Measurements from ENCODE around the gene IGIP. TPM values are rescaled to one million over a fixed set of nuclear protein-coding genes. Genes with fewer than 3 reads are reported as not detected.

Gene IGIP
- total RNA-seq, 4 donors from 2014 or later = 6.7 to 13.1 (median 8.2) TPM

DNA sequence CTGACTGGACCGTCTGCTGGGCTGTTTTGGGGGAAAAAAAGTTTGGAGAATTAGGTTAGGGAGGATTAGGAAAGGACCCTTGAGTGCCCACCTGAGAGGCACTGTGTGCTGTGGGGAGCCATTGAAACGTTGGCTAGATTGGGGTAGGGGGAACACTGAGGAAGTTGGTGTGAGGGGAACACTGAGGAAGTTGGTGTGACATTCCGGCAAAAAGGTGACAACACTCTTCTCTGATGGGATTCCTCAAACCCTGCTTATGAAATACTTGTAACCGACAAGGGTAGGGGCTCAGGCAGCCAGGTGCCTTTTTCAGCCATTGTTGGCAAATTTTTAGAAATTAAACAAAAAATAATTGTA is 50.3 kb downstream of the IGIP start:
- ATAC-seq = no peak
- no peaks in the 10 kb centered on the region for H3K27me3 ChIP-seq
- H3K27ac ChIP-seq = peak overlapping the region; percentile 97 to 99 (median 98)
- intact Hi-C loops (cut with DNase I; ENCODE audit: low total_unique reads) = loop anchor here (5.0 to 10.0 kb wide), 3 partner anchors 66 to 541 kb away; partner anchors contain the start of gene WDR55
- no peak for TF ChIP-seq POLR2A (IDR thresholded peaks at IDR 0.05)
- TF ChIP-seq, protein P1, sequence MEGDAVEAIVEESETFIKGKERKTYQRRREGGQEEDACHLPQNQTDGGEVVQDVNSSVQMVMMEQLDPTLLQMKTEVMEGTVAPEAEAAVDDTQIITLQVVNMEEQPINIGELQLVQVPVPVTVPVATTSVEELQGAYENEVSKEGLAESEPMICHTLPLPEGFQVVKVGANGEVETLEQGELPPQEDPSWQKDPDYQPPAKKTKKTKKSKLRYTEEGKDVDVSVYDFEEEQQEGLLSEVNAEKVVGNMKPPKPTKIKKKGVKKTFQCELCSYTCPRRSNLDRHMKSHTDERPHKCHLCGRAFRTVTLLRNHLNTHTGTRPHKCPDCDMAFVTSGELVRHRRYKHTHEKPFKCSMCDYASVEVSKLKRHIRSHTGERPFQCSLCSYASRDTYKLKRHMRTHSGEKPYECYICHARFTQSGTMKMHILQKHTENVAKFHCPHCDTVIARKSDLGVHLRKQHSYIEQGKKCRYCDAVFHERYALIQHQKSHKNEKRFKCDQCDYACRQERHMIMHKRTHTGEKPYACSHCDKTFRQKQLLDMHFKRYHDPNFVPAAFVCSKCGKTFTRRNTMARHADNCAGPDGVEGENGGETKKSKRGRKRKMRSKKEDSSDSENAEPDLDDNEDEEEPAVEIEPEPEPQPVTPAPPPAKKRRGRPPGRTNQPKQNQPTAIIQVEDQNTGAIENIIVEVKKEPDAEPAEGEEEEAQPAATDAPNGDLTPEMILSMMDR (IDR thresholded peaks at IDR 0.05 in 4 of 5, conservative IDR thresholded peaks at IDR 0.05 in 1 of 5) = no peak
- H3K4me1 ChIP-seq = peaks cover 48 to 50% of the 10 kb centered on the region in 2 donors
- no peaks in the 10 kb centered on the region for H3K9me3 ChIP-seq
- DNase-seq = no peak
- peak overlapping the region; percentile 87 to 98 (median 88) for H3K4me3 ChIP-seq
- in situ Hi-C loops (cut with MboI; ENCODE audit: low sequenced_read_pairs in 4 of 4) = no loop called here
- H3K36me3 ChIP-seq = no peaks in the 10 kb centered on the region

DNA sequence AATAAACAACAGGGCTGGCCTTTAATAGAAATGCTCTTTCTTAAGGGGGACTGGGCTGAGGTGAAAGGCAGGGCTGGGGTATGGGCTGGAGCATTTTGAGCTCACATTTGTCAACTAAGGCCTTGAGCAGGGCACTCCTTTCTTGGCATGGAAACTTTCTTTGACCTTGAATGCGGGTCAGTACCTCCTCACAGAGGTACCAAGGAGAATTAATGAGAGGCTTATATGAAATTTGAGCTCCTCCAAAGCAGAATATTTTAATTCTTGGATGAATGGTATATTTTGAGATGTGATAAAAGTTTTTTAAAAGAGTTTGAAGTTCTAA is 52.3 kb downstream of the IGIP start:
- peak in 1 of 2 donors; percentile 13 for ATAC-seq
- in situ Hi-C loops (cut with MboI; ENCODE audit: low sequenced_read_pairs in 4 of 4) = no loop called here
- DNase-seq = peak in 1 of 2 donors; percentile 47
- no peak for TF ChIP-seq POLR2A (IDR thresholded peaks at IDR 0.05)
- TF ChIP-seq, protein P1 (IDR thresholded peaks at IDR 0.05 in 4 of 5, conservative IDR thresholded peaks at IDR 0.05 in 1 of 5) = no peak
- H3K4me1 ChIP-seq = peaks cover 68 to 70% of the 10 kb centered on the region in 2 donors
- H3K27ac ChIP-seq = peak overlapping the region; percentile 97 to 99 (median 98)
- no peaks in the 10 kb centered on the region for H3K27me3 ChIP-seq
- intact Hi-C loops (cut with DNase I; ENCODE audit: low total_unique reads) = loop anchor here (5.0 to 10.0 kb wide), 3 partner anchors 64 to 543 kb away; partner anchors contain the start of gene WDR55
- peak overlapping the region; percentile 87 to 98 (median 88) for H3K4me3 ChIP-seq
- H3K9me3 ChIP-seq = no peaks in the 10 kb centered on the region
- H3K36me3 ChIP-seq = no peaks in the 10 kb centered on the region

DNA sequence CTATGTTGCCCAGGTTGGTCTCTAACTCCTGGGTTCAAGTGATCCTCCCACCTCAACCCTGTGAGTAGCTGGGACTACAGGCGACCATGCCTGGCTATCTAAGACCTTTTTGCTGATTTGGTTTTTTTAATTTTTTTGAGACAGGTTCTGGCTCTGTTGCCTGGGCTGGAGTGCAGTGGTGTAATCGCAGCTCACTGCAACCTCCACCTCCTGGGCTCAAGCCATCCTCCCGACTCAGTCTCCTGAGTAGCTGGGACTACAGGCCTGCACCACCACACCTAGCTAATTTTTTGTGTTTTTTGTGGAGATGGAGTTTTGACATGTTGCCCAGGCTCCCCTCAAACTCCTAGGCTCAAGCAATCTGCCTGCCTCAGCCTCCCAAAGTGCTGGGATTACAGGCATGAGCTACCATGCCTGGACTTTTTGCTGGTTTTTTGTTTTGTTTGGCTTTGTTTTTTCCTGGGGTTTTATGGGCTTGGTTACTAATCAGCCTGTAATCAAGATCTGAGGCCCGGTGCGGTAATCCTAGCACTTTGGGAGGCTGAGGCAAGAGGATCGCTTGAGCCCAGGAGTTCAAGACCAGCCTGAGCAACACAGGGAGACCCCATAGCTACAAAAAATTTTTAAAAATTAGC is 52.9 kb downstream of the IGIP start:
- in situ Hi-C loops (cut with MboI; ENCODE audit: low sequenced_read_pairs in 4 of 4) (no loop called here), intact Hi-C loops (cut with DNase I; ENCODE audit: low total_unique reads) (loop anchor here (5.0 to 10.0 kb wide), 3 partner anchors 64 to 544 kb away; partner anchors contain the start of gene WDR55)
- DNase-seq = peak in 1 of 2 donors; percentile 57
- Histone ChIP-seq H3K4me3 (no peak overlapping the region), H3K36me3 (no peaks in the 10 kb centered on the region), H3K4me1 (peaks cover 74 to 76% of the 10 kb centered on the region in 2 donors), H3K27ac (peak overlapping the region; percentile 97 to 99 (median 98)), H3K9me3 (no peaks in the 10 kb centered on the region), H3K27me3 (no peaks in the 10 kb centered on the region)
- TF ChIP-seq POLR2A (IDR thresholded peaks at IDR 0.05) = no peak
- TF ChIP-seq, protein P1 (IDR thresholded peaks at IDR 0.05 in 4 of 5, conservative IDR thresholded peaks at IDR 0.05 in 1 of 5) = no peak
- no peak for ATAC-seq

Other genes with a start within 250 kb of the IGIP start
- gene NRG2, start 82.6 kb upstream of the IGIP start, total RNA-seq = 10 to 100 TPM; 10.3 to 28.8 (median 20.0) TPM
- gene PURA, start 11.8 kb upstream of the IGIP start, total RNA-seq = 10 to 100 TPM; 13.6 to 20.6 (median 16.5) TPM
- 100 to 1,000 TPM; 304 to 593 (median 336) TPM for gene CYSTM1, start 49.3 kb downstream of the IGIP start, total RNA-seq
- gene PFDN1, start 177.2 kb downstream of the IGIP start, total RNA-seq = 10 to 100 TPM; 47.9 to 81.0 (median 77.9) TPM
- 10 to 100 TPM in 3 of 4 donors, 1 to 10 TPM in 1; 5.3 to 22.2 (median 17.6) TPM for gene HBEGF, start 220.7 kb downstream of the IGIP start, total RNA-seq
- gene SLC4A9, start 234.3 kb downstream of the IGIP start, total RNA-seq = not detected